Body of pancreas (tissue), 4 donors: Measurements from ENCODE around the gene PAQR8.

Source experiments
- CTCF ChIP-seq, 7 experiments: fragments of 450-650 bp in 4 of 7; fragments of 200-600 bp in 3 of 7; sonication (generic) in 3 of 7; IDR thresholded peaks; one replicate each; pipeline ENCODE4 v1.5.1; 2016 to 2019; ENCODE audit warnings: antibody characterized with exemption in 7 of 7
- POLR2A ChIP-seq, 3 donors: fragments of 450-650 bp; IDR thresholded peaks; one replicate each; pipeline ENCODE4 v1.6.1; 2016; ENCODE audit warnings: antibody characterized with exemption in 3 of 3, mild to moderate bottlenecking in 2 of 3

- no peak for TF ChIP-seq CTCF (IDR thresholded peaks at IDR 0.05)
- no peak for TF ChIP-seq POLR2A (IDR thresholded peaks at IDR 0.05)
Measured at GRCh38 chr6:52381249-52381648, 19.3 kb downstream of the PAQR8 start.
